GM23248 (cell line): ENCODE measurements around the gene ZNF80.
"Not testable (repeated sequence)": the region's sequence is repeated elsewhere in the genome, so short reads cannot be mapped to it uniquely, and the experiment has no call there.

Experiments used
- EZH2 ChIP-seq: fragments of 200-600 bp; sonication (generic); IDR thresholded peaks from 2 replicates; pipeline ENCODE4 v1.6.1; 2018; ENCODE audit warnings: antibody characterized with exemption, mild to moderate bottlenecking; ENCODE audit not compliant: insufficient read depth, poor library complexity, severe bottlenecking
- EZH2phosphoT487 ChIP-seq: fragments of 200-600 bp; sonication (generic); IDR thresholded peaks from 2 replicates; pipeline ENCODE4 v1.6.1; 2018; ENCODE audit warnings: antibody characterized with exemption, moderate library complexity, mild to moderate bottlenecking, low read depth; ENCODE audit not compliant: insufficient read depth

- not testable (repeated sequence) for TF ChIP-seq EZH2, EZH2phosphoT487
These were observed at the start of gene ZNF80 for GRCh38 chr3:114237478-114237877.
